Panc1 (cell line): Measurements from ENCODE around the gene TOR1AIP2. TPM values are rescaled to one million over a fixed set of nuclear protein-coding genes. Genes with fewer than 3 reads are reported as not detected.

Experiments used
- ATAC-seq: fragments of 200-7000 bp; cut with Tn5 transposase; 2 replicates; pipeline ENCODE4 v1.9.1; 2020; ENCODE audit warnings: mild to moderate bottlenecking, moderate library complexity
- BruUV-seq: library from RNA; stranded (reverse); fragments of 400-500 nt; replicated peaks from 2 replicates; lab custom pipeline; 2021; lab: Mats Ljungman, UMichigan
- CTCF ChIA-PET: fragments of 300-600 bp; sonication (Branson Sonifier 250); formaldehyde crosslinking; loops from one replicate; lab custom pipeline; 2022; ENCODE audit warnings: antibody characterized with exemption; lab: Charles Lee
- POLR2A ChIA-PET: fragments of 300-600 bp; sonication (Branson Sonifier 250); formaldehyde crosslinking; loops from one replicate; lab custom pipeline; 2022; ENCODE audit warnings: antibody characterized with exemption; lab: Charles Lee
- DNase-seq: peaks from one replicate; pipeline ENCODE4 v3.0.0-alpha.2; 2010; ENCODE audit warnings: low read depth, low spot score
- H3K27ac ChIP-seq: 2 replicates; pipeline ENCODE4 v1.5.1; 2011; ENCODE audit warnings: mild to moderate bottlenecking, low read length, inconsistent platforms
- H3K27me3 ChIP-seq: fragments of 200-500 bp; sonication (Bioruptor generic); 2 replicates; pipeline ENCODE4 v1.6.0; 2014; ENCODE audit warnings: low read length, inconsistent platforms; ENCODE audit not compliant: control insufficient read depth, insufficient read depth
- H3K36me3 ChIP-seq: fragments of 200-500 bp; sonication (Bioruptor generic); 2 replicates; pipeline ENCODE4 v1.5.1; 2014; ENCODE audit warnings: inconsistent platforms, mild to moderate bottlenecking, low read length, moderate library complexity; ENCODE audit not compliant: control insufficient read depth, insufficient read depth
- H3K4me1 ChIP-seq: 2 replicates; pipeline ENCODE4 v1.5.1; 2011; ENCODE audit warnings: inconsistent platforms, mild to moderate bottlenecking, low read length, moderate library complexity; ENCODE audit not compliant: control insufficient read depth, insufficient read depth
- H3K4me3 ChIP-seq, 2 experiments: 2 replicates each; pipeline ENCODE4 v1.5.1; 2011 to 2012; ENCODE audit warnings: low read depth in 2 of 2, low read length in 2 of 2, mild to moderate bottlenecking in 2 of 2, inconsistent platforms in 1 of 2, moderate library complexity in 1 of 2
- H3K9me3 ChIP-seq: fragments of 200-500 bp; sonication (Bioruptor generic); 2 replicates; pipeline ENCODE4 v1.5.1; 2014; ENCODE audit warnings: low read depth, mild to moderate bottlenecking, inconsistent platforms, low read length, moderate library complexity; ENCODE audit not compliant: control insufficient read depth, insufficient read depth
- POLR2AphosphoS5 ChIP-seq: IDR thresholded peaks from 2 replicates; pipeline ENCODE4 v1.6.1; 2012; ENCODE audit warnings: mild to moderate bottlenecking, low read depth, low read length, moderate library complexity
- SIN3A ChIP-seq: IDR thresholded peaks from 2 replicates; pipeline ENCODE4 v1.6.1; 2012; ENCODE audit warnings: low read depth, mild to moderate bottlenecking, low read length, moderate library complexity, borderline replicate concordance; ENCODE audit not compliant: insufficient read depth
- TCF7L2 ChIP-seq: IDR thresholded peaks from 2 replicates; pipeline ENCODE4 v1.6.1; 2011; ENCODE audit warnings: mild to moderate bottlenecking, low read depth, low read length, inconsistent platforms
- in situ Hi-C: cut with HindIII; loops from 2 replicates; pipeline ENCODE4 v1.10.0; 2016; ENCODE audit warnings: low sequenced_read_pairs, low pct_unique_long_range_greater_than_20kb
- intact Hi-C: fragments of 100-400 bp; cut with micrococcal nuclease; formaldehyde crosslinking; loops from one replicate; pipeline ENCODE4 v1.10.0; 2022; ENCODE audit not compliant: unreplicated experiment
- total RNA-seq: library from RNA; stranded (reverse); gene quantifications from one replicate; pipeline ENCODE4 v1.2.1, GENCODE V29; 2021; ENCODE audit not compliant: unreplicated experiment
- TF ChIP-seq, protein P1 (sequence below): fragments of 450-650 bp; IDR thresholded peaks from 2 replicates; pipeline ENCODE4 v1.5.1; 2017; ENCODE audit warnings: mild to moderate bottlenecking
- TF ChIP-seq, protein P2 (sequence below), 2 experiments: IDR thresholded peaks; 2 replicates each; pipeline ENCODE4 v1.6.1; 2011 to 2012; ENCODE audit warnings: low read depth in 2 of 2, control low read depth in 1 of 2, low read length in 1 of 2, mild to moderate bottlenecking in 1 of 2, moderate library complexity in 1 of 2; ENCODE audit not compliant: insufficient read depth in 1 of 2

TOR1AIP2 gene
- total RNA-seq, 1 experiment from 2014 or later = 94.9 TPM

DNA sequence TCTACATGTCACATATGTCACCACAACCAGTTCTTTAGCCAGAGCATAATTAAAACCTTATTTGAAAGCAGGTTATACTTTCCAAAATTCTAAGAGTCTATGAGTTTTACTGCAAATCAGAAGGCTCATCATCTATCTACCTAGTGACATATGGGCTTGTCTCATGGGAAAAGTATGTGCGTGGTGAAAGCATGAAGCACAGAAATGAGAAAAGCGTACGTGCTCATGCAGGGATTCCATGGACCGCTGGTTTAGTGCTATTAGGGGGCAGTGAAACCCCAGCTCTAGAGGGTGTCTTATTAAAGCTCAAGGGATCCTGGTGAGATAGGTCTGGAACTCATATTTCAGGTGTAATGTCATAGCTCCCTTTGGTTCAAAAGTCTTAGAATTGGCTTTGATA is 84.3 kb downstream of the TOR1AIP2 start:
- ChIA-PET POLR2A (no interaction called here), CTCF (no interaction called here)
- in situ Hi-C loops = no loop called here
- TF ChIP-seq TCF7L2 = no peak
- TF ChIP-seq POLR2AphosphoS5 = no peak
- TF ChIP-seq SIN3A = no peak
- TF ChIP-seq, protein P1, sequence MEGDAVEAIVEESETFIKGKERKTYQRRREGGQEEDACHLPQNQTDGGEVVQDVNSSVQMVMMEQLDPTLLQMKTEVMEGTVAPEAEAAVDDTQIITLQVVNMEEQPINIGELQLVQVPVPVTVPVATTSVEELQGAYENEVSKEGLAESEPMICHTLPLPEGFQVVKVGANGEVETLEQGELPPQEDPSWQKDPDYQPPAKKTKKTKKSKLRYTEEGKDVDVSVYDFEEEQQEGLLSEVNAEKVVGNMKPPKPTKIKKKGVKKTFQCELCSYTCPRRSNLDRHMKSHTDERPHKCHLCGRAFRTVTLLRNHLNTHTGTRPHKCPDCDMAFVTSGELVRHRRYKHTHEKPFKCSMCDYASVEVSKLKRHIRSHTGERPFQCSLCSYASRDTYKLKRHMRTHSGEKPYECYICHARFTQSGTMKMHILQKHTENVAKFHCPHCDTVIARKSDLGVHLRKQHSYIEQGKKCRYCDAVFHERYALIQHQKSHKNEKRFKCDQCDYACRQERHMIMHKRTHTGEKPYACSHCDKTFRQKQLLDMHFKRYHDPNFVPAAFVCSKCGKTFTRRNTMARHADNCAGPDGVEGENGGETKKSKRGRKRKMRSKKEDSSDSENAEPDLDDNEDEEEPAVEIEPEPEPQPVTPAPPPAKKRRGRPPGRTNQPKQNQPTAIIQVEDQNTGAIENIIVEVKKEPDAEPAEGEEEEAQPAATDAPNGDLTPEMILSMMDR = no peak
- TF ChIP-seq, protein P2, sequence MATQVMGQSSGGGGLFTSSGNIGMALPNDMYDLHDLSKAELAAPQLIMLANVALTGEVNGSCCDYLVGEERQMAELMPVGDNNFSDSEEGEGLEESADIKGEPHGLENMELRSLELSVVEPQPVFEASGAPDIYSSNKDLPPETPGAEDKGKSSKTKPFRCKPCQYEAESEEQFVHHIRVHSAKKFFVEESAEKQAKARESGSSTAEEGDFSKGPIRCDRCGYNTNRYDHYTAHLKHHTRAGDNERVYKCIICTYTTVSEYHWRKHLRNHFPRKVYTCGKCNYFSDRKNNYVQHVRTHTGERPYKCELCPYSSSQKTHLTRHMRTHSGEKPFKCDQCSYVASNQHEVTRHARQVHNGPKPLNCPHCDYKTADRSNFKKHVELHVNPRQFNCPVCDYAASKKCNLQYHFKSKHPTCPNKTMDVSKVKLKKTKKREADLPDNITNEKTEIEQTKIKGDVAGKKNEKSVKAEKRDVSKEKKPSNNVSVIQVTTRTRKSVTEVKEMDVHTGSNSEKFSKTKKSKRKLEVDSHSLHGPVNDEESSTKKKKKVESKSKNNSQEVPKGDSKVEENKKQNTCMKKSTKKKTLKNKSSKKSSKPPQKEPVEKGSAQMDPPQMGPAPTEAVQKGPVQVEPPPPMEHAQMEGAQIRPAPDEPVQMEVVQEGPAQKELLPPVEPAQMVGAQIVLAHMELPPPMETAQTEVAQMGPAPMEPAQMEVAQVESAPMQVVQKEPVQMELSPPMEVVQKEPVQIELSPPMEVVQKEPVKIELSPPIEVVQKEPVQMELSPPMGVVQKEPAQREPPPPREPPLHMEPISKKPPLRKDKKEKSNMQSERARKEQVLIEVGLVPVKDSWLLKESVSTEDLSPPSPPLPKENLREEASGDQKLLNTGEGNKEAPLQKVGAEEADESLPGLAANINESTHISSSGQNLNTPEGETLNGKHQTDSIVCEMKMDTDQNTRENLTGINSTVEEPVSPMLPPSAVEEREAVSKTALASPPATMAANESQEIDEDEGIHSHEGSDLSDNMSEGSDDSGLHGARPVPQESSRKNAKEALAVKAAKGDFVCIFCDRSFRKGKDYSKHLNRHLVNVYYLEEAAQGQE (IDR thresholded peaks at IDR 0.05; ENCODE audit: insufficient read depth in 1 of 2, low read depth in 2 of 2, low read length in 1 of 2) = no peak
- H3K9me3 ChIP-seq = no peaks in the 10 kb centered on the region
- no peaks in the 10 kb centered on the region for H3K4me1 ChIP-seq
- H3K36me3 ChIP-seq = no peaks in the 10 kb centered on the region
- DNase-seq = no peak
- no peak overlapping the region for H3K4me3 ChIP-seq
- no peaks in the 10 kb centered on the region; the same call in none of the 2 replicates for H3K27me3 ChIP-seq
- ATAC-seq = no peak
- no peak overlapping the region for H3K27ac ChIP-seq
- intact Hi-C loops = no loop called here
- no TSS peak for BruUV-seq

Other genes starting within 250 kb of the TOR1AIP2 start
- gene FAM163A, start 134.5 kb downstream of the TOR1AIP2 start, total RNA-seq = not detected
- gene TOR1AIP1, start 4.5 kb upstream of the TOR1AIP2 start, total RNA-seq = 62.0 TPM
- 41.1 TPM for gene CEP350, start 77.0 kb upstream of the TOR1AIP2 start, total RNA-seq